OCI-LY1 (cell line): ENCODE results near the gene TUBGCP6.

Source experiments
- CTCF ChIP-seq: fragments of 200-600 bp; sonication (generic), shearing (Covaris generic); IDR thresholded peaks from 2 replicates; pipeline ENCODE4 v1.5.1; 2017; ENCODE audit warnings: mild to moderate bottlenecking, antibody characterized with exemption, low read length, moderate library complexity, mixed read lengths
- EZH2 ChIP-seq: fragments of 200-600 bp; sonication (generic), shearing (Covaris generic); IDR thresholded peaks from 2 replicates; pipeline ENCODE4 v1.8.0; 2017; ENCODE audit warnings: borderline replicate concordance, mixed run types, mild to moderate bottlenecking, antibody characterized with exemption, low read length, moderate library complexity, mixed read lengths

GRCh38 chr22:50233223-50233622 lies 11.6 kb downstream of the TUBGCP6 start:
- TF ChIP-seq EZH2 = no peak
- no peak for TF ChIP-seq CTCF
